H1 (cell line): ENCODE measurements around the gene TMEM144. TPM values are rescaled to one million over a fixed set of nuclear protein-coding genes. Genes with fewer than 3 reads are reported as not detected.
A peak's percentile ranks its signal among the peaks of the same experiment; 100 is the strongest.

Experiments
- CTCF ChIA-PET: fragments of 300-600 bp; sonication (Branson Sonifier 250); formaldehyde crosslinking; loops from one replicate; lab custom pipeline; 2021; ENCODE audit not compliant: partially characterized antibody; lab: Charles Lee
- POLR2A ChIA-PET: fragments of 300-600 bp; sonication (Branson Sonifier 250); formaldehyde crosslinking; loops from one replicate; lab custom pipeline; 2021; ENCODE audit warnings: inconsistent platforms; ENCODE audit not compliant: partially characterized antibody; lab: Charles Lee
- DNase-seq, 2 experiments: peaks; one replicate each; pipeline versions ENCODE4 v3.0.0 to v3.0.0-alpha.2; 2010 to 2022; ENCODE audit warnings: low spot score in 2 of 2, low read depth in 1 of 2, mixed read lengths in 1 of 2
- FAIRE-seq: peaks from 2 replicates; lab custom pipeline; 2011; peaks lifted over from hg19 to GRCh38; lab: Jason Lieb, UNC
- H2AFZ ChIP-seq: 2 replicates; pipeline ENCODE4 v1.8.1; 2012; ENCODE audit warnings: low read length, inconsistent platforms
- H2AK5ac ChIP-seq: 2 replicates; pipeline ENCODE4 v1.6.1; 2013; ENCODE audit warnings: low read depth, low read length
- H2BK120ac ChIP-seq: replicated peaks from 2 replicates; pipeline ENCODE3; 2013; ENCODE audit warnings: low read depth, low read length, inconsistent platforms
- H2BK12ac ChIP-seq: 2 replicates; pipeline ENCODE4 v1.6.1; 2013; ENCODE audit warnings: low read depth, low read length
- H2BK15ac ChIP-seq: 2 replicates; pipeline ENCODE4 v1.6.1; 2013; ENCODE audit warnings: low read length
- H2BK20ac ChIP-seq: 2 replicates; pipeline ENCODE4 v1.6.1; 2013; ENCODE audit warnings: low read length
- H2BK5ac ChIP-seq: 2 replicates; pipeline ENCODE4 v1.6.1; 2013; ENCODE audit warnings: low read depth, low read length
- H3K14ac ChIP-seq: 2 replicates; pipeline ENCODE4 v1.6.1; 2013; ENCODE audit warnings: inconsistent platforms; ENCODE audit not compliant: insufficient read length
- H3K18ac ChIP-seq: 2 replicates; pipeline ENCODE4 v1.6.1; 2013; ENCODE audit warnings: low read length; ENCODE audit errors: extremely low read depth
- H3K23ac ChIP-seq: 2 replicates; pipeline ENCODE4 v1.6.1; 2013; ENCODE audit warnings: inconsistent platforms; ENCODE audit not compliant: insufficient read length
- H3K23me2 ChIP-seq: 2 replicates; pipeline ENCODE4 v1.6.1; 2013; ENCODE audit warnings: low read depth, low read length
- H3K27ac ChIP-seq: 2 replicates; pipeline ENCODE4 v1.6.1; 2011; ENCODE audit warnings: low read depth, low read length, inconsistent platforms
- H3K27me3 ChIP-seq, 4 experiments: replicated peaks in 1 of 4; 1 replicate in 1 of 4; 2 replicates in 3 of 4; pipeline versions ENCODE4 v1.6.1 to v1.8.1; 2011 to 2013; ENCODE audit warnings: low read length in 3 of 4, mild to moderate bottlenecking in 3 of 4, inconsistent platforms in 2 of 4, mixed read lengths in 2 of 4, moderate library complexity in 1 of 4; ENCODE audit not compliant: control insufficient read depth in 3 of 4, insufficient read depth in 3 of 4; ENCODE audit errors: extremely low read depth in 1 of 4
- H3K36me3 ChIP-seq, 4 experiments: 2 replicates each; pipeline versions ENCODE4 v1.6.1 to v1.8.1; 2011 to 2013; ENCODE audit warnings: mild to moderate bottlenecking in 4 of 4, low read length in 3 of 4, moderate library complexity in 2 of 4, control low read depth in 1 of 4, inconsistent platforms in 1 of 4; ENCODE audit not compliant: insufficient read depth in 4 of 4, control insufficient read depth in 2 of 4
- H3K4ac ChIP-seq: replicated peaks from 2 replicates; pipeline ENCODE3; 2013; ENCODE audit warnings: low read length, low read depth, mixed read lengths, inconsistent platforms; ENCODE audit not compliant: insufficient read length
- H3K4me1 ChIP-seq, 4 experiments: replicated peaks in 1 of 4; 1 replicate in 1 of 4; 2 replicates in 3 of 4; pipeline versions ENCODE4 v1.6.1 to v1.8.1; 2011 to 2013; ENCODE audit warnings: low read length in 3 of 4, inconsistent platforms in 2 of 4, mixed read lengths in 1 of 4; ENCODE audit not compliant: insufficient read depth in 4 of 4, control insufficient read depth in 3 of 4
- H3K4me2 ChIP-seq, 2 experiments: 2 replicates each; pipeline versions ENCODE4 v1.6.1 to v1.8.1; 2011 to 2013; ENCODE audit warnings: low read depth in 2 of 2, low read length in 2 of 2, control low read depth in 1 of 2, inconsistent platforms in 1 of 2, mild to moderate bottlenecking in 1 of 2; ENCODE audit not compliant: insufficient read depth in 1 of 2
- H3K4me3 ChIP-seq, 4 experiments: fragments of 200-600, 300-600 bp in 1 of 4; sonication (generic), shearing (Covaris generic), sonication (Bioruptor Twin) in 1 of 4; 2 replicates each; pipeline versions ENCODE4 v1.5.1 to v1.8.1; 2011 to 2016; ENCODE audit warnings: low read length in 4 of 4, low read depth in 3 of 4, control low read depth in 2 of 4, inconsistent platforms in 2 of 4, mild to moderate bottlenecking in 2 of 4, mixed read lengths in 1 of 4, moderate library complexity in 1 of 4; ENCODE audit not compliant: insufficient read depth in 2 of 4; ENCODE audit errors: extremely low read depth in 1 of 4
- H3K56ac ChIP-seq: replicated peaks from 2 replicates; pipeline ENCODE3; 2013; ENCODE audit warnings: low read depth, mild to moderate bottlenecking, mixed read lengths, low read length, inconsistent platforms; ENCODE audit not compliant: insufficient read length
- H3K79me1 ChIP-seq: 2 replicates; pipeline ENCODE4 v1.6.1; 2013; ENCODE audit warnings: low read depth, low read length, control low read depth
- H3K79me2 ChIP-seq, 2 experiments: 2 replicates each; pipeline versions ENCODE4 v1.6.1 to v1.8.1; 2012 to 2013; ENCODE audit warnings: low read length in 2 of 2, mild to moderate bottlenecking in 2 of 2, inconsistent platforms in 1 of 2; ENCODE audit not compliant: insufficient read depth in 2 of 2, control insufficient read depth in 1 of 2
- H3K9ac ChIP-seq, 4 experiments: replicated peaks in 1 of 4; 1 replicate in 1 of 4; 2 replicates in 3 of 4; pipeline versions ENCODE4 v1.6.1 to v1.8.1; 2011 to 2013; ENCODE audit warnings: low read depth in 3 of 4, low read length in 3 of 4, control low read depth in 2 of 4, mild to moderate bottlenecking in 2 of 4, moderate library complexity in 2 of 4, inconsistent platforms in 1 of 4; ENCODE audit errors: extremely low read depth in 1 of 4
- H3K9me3 ChIP-seq, 2 experiments: 2 replicates each; pipeline versions ENCODE4 v1.6.1 to v1.8.1; 2012 to 2013; ENCODE audit warnings: mild to moderate bottlenecking in 2 of 2, moderate library complexity in 2 of 2, control low read depth in 1 of 2, inconsistent platforms in 1 of 2, low read depth in 1 of 2, low read length in 1 of 2, mixed read lengths in 1 of 2; ENCODE audit not compliant: insufficient read depth in 2 of 2
- H4K20me1 ChIP-seq, 2 experiments: replicated peaks in 1 of 2; 2 replicates each; pipeline versions ENCODE3 to v1.8.1; 2011 to 2013; ENCODE audit warnings: inconsistent platforms in 2 of 2, low read length in 2 of 2, mild to moderate bottlenecking in 1 of 2; ENCODE audit not compliant: insufficient read depth in 2 of 2, control insufficient read depth in 1 of 2
- H4K5ac ChIP-seq: 2 replicates; pipeline ENCODE4 v1.6.1; 2013; ENCODE audit warnings: low read length, low read depth, mixed read lengths, inconsistent platforms; ENCODE audit not compliant: insufficient read length
- H4K8ac ChIP-seq: 2 replicates; pipeline ENCODE4 v1.8.0; 2013; ENCODE audit warnings: mild to moderate bottlenecking, moderate library complexity, low read length, inconsistent platforms; ENCODE audit not compliant: insufficient read depth; ENCODE audit errors: extremely low read depth
- H4K91ac ChIP-seq: replicated peaks from 2 replicates; pipeline ENCODE3; 2013; ENCODE audit warnings: low read length, mixed read lengths, inconsistent platforms; ENCODE audit not compliant: insufficient read length
- EP300 ChIP-seq, 2 experiments: IDR thresholded peaks; 1 replicate in 1 of 2; 2 replicates in 1 of 2; pipeline ENCODE4 v1.6.1; 2011 to 2012; ENCODE audit warnings: low read depth in 2 of 2, low read length in 2 of 2, mild to moderate bottlenecking in 2 of 2, borderline replicate concordance in 1 of 2, inconsistent platforms in 1 of 2, moderate library complexity in 1 of 2
- EZH2 ChIP-seq: fragments of 200-600 bp; sonication (generic); IDR thresholded peaks from 2 replicates; pipeline ENCODE4 v1.7.1; 2012; ENCODE audit warnings: low read depth, mild to moderate bottlenecking, moderate library complexity, low read length, inconsistent platforms; ENCODE audit not compliant: severe bottlenecking
- RNF2 ChIP-seq: fragments of 200-900, 300-1000 bp; sonication (generic); IDR thresholded peaks from 2 replicates; pipeline ENCODE4 v1.7.1; 2016; ENCODE audit warnings: borderline replicate concordance, low read depth, mild to moderate bottlenecking, antibody characterized with exemption, low read length; ENCODE audit not compliant: poor library complexity, severe bottlenecking; ENCODE audit errors: missing control alignments
- SIX5 ChIP-seq: IDR thresholded peaks from 2 replicates; pipeline ENCODE4 v1.6.1; 2011; ENCODE audit warnings: mild to moderate bottlenecking, low read depth, low read length
- SP1 ChIP-seq: IDR thresholded peaks from 2 replicates; pipeline ENCODE4 v1.6.1; 2011; ENCODE audit warnings: low read depth, low read length
- WGBS, 2 experiments: shearing (Covaris generic) in 1 of 2; methylation state at CpG; one replicate each; pipeline versions ENCODE4 v1.1.6 to v1.1.7; 2013 to 2015; ENCODE audit warnings: low lambda C conversion rate in 2 of 2, mixed read lengths in 2 of 2, inconsistent platforms in 1 of 2, low coverage in 1 of 2, missing lambda C conversion rate in 1 of 2; ENCODE audit not compliant: insufficient replicate concordance in 2 of 2, insufficient coverage in 1 of 2, insufficient read length in 1 of 2; ENCODE audit errors: extremely low coverage in 1 of 2, missing lambda C conversion rate in 1 of 2; 5-methylcytosine and 5-hydroxymethylcytosine counted together
- polyA plus RNA-seq, 7 experiments: library from polyadenylated mRNA; depleted of rRNA in 3 of 7; stranded (reverse) in 5 of 7; unstranded in 2 of 7; fragments of >200 nt in 5 of 7; fragments of 200-250 nt in 2 of 7; gene quantifications; 1 replicate in 5 of 7; 2 replicates in 1 of 7; 4 replicates in 1 of 7; pipeline versions ENCODE4 v1.2.1 to v1.2.3, GENCODE V29; 2011 to 2013; ENCODE audit warnings: missing spikeins in 2 of 7, mixed read lengths in 2 of 7
- total RNA-seq: library from RNA; stranded (reverse); fragmentation: NEBNext Ultra II Directional; extraction: Animal tissue kit (Norgen Biotek cat#: 25700); gene quantifications from 2 replicates; pipeline ENCODE4 v1.2.1, GENCODE V29; 2021

Gene TMEM144
- total and polyA plus RNA-seq, 2 of the 8 experiments (the other 6 are each of a cell fraction or from before 2014, with no cell fraction given) = 1.9 to 2.6 TPM

DNA sequence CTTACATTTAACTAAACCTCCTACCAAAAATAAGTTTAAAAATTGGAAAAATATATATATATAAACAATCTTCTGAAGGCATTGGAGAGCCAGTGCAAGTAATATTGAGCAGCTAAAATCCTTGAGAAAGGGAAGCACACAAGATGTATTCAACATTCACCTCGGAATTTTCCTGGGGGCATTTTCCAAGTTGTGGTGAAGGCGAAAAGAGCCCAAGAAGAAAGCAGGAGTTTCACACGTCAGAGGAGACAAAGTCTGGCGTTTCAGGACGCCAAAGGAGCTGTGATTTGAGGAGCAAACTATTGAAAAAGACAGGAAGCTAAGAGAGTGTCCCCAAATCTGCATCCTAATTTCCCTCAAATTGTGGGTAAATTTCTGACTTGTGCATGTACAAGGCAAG lies 28.4 kb upstream of the TMEM144 start:
- no peaks in the 10 kb centered on the region for H3K9me3 ChIP-seq
- H3K23me2 ChIP-seq = no peaks in the 10 kb centered on the region
- 85% methylated on average over 5 of the region's 5 CpGs; no CpG with 5 or more reads in 1 of the 2 experiments for WGBS, 2 experiments
- no peak overlapping the region for H2BK12ac ChIP-seq
- DNase-seq (no peak), FAIRE-seq (no peak)
- H2AK5ac ChIP-seq = no peak overlapping the region
- no peak overlapping the region for H3K56ac ChIP-seq
- POLR2A ChIA-PET = no interaction called here
- H3K23ac ChIP-seq = no peak overlapping the region
- no peaks in the 10 kb centered on the region for H3K36me3 ChIP-seq
- H4K8ac ChIP-seq = no peak overlapping the region
- peak overlapping the region; percentile 97 for H2AFZ ChIP-seq
- H4K91ac ChIP-seq = no peak overlapping the region
- no peak overlapping the region for H2BK20ac ChIP-seq
- CTCF ChIA-PET = interaction anchor here (0.7 to 7.3 kb wide), 7 partner anchors 11 to 711 kb away, joined by 3 to 41 read pairs (median 6); no protein-coding TSS in a partner anchor
- no peaks in the 10 kb centered on the region for H3K79me1 ChIP-seq
- no peak overlapping the region for H3K18ac ChIP-seq
- H3K27ac ChIP-seq = no peak overlapping the region
- H3K4me1 ChIP-seq = no peaks in the 10 kb centered on the region
- H3K79me2 ChIP-seq = no peaks in the 10 kb centered on the region
- H4K5ac ChIP-seq = no peak overlapping the region
- no peak overlapping the region for H2BK5ac ChIP-seq
- H3K27me3 ChIP-seq = no peaks in the 10 kb centered on the region
- no peak overlapping the region for H2BK120ac ChIP-seq
- H3K9ac ChIP-seq = no peak overlapping the region
- H3K14ac ChIP-seq = no peak overlapping the region
- H4K20me1 ChIP-seq = no peaks in the 10 kb centered on the region
- H3K4me2 ChIP-seq = no peak overlapping the region
- no peak overlapping the region for H3K4me3 ChIP-seq
- no peak overlapping the region for H2BK15ac ChIP-seq
- no peak overlapping the region for H3K4ac ChIP-seq
- TF ChIP-seq EP300 (IDR thresholded peaks at IDR 0.05; ENCODE audit: borderline replicate concordance in 1 of 2, low read depth in 2 of 2, low read length in 2 of 2) (no peak), SP1 (no peak), RNF2 (no peak), EZH2 (no peak), SIX5 (no peak)
